Activated T-helper 1 cell treated with Interleukin-2 at 50 U/mL for 16 hours (primary cell): ENCODE measurements around the gene SLC38A6.

Source experiments
- DNase-seq: peaks from one replicate; pipeline ENCODE4 v3.0.0-alpha.2; 2020; ENCODE audit warnings: low read depth

The SLC38A6 gene

GRCh38 chr14:60981633-60982455, 799 bp downstream of the SLC38A6 start:
- no peak for DNase-seq

- DNase-seq = no peak
Observed at GRCh38 chr14:60984196-60984595, 3.2 kb downstream of the SLC38A6 start.

GRCh38 chr14:60986500-60986899, 5.5 kb downstream of the SLC38A6 start:
- DNase-seq = no peak

DNA sequence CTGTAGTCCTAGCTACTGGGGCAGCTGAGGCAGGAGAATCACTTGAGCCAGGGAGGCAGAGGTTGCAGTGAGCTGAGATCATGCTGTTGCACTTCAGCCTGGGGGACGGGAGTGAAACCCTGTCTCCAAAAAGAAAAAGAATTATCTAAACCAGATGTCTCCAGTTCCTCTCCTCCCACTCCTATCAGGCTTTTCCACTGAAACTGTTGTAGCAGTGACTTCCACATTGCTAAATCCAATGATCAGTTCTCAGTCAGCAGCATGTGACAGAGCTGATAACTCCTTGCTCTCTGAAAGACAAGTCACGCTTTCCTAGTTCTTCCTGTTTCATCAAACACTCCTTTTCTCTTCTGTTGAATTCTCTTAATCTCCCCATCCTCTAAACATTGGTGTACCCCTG, 8.6 kb downstream of the SLC38A6 start:
- no peak for DNase-seq

GRCh38 chr14:60998617-60999016, 17.6 kb downstream of the SLC38A6 start:
- DNase-seq = no peak

- DNase-seq = no peak
Observed at GRCh38 chr14:60999536-60999935, 18.5 kb downstream of the SLC38A6 start.

- no peak for DNase-seq
Observed at GRCh38 chr14:61003571-61003970, 22.5 kb downstream of the SLC38A6 start.

- DNase-seq = no peak
Observed at GRCh38 chr14:61019537-61019936, 38.5 kb downstream of the SLC38A6 start.

DNA sequence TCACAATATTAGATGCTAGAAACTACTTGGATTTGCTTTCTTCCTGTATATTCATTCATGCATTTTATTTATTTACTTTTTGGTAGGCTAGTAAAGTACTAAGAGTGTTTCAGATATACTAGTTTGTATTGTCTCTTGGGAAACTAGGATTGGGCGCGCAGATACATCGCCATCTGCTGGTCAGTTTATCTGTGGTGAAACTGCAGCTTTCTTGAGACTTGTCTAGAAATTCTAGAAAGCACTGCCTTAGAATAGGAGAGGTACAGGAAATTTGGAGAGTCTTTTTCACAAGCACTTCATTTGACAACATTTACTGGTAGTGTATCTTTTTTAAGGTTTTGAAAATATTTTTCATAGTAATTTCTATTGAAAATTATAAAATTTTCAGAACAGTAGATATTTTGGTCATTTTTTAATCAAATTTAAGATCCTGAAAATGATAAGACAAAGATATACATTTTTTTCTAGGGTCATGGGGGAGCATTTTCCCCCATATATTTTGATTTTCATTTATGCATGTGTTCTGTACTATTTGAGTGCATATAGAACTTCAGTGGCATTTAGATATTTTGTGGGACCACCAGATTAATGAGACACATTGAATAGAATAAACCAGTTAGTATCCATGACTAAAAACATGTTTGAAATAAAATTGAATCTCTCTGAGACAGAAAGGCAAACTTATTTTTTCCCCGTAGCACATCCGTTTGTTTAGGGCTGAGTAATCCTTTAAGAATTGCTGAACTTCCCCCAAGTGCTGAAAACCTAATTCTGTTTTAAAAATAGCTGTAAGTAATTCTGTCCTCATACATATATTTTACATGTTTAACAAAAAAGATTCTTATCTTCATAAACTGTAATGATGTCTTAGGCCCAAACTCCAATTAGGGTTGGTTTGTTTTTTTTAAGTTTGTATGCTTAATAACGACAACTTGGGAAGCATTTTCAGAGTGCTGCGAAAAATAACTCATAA, 44.5 kb downstream of the SLC38A6 start:
- peak; percentile 3 for DNase-seq

- DNase-seq = no peak
Observed at GRCh38 chr14:61026526-61026925, 45.5 kb downstream of the SLC38A6 start.

- DNase-seq = no peak
Observed at GRCh38 chr14:61031026-61031425, 50.0 kb downstream of the SLC38A6 start.

- DNase-seq = no peak
Observed at GRCh38 chr14:61033054-61033453, 52.0 kb downstream of the SLC38A6 start.

DNA sequence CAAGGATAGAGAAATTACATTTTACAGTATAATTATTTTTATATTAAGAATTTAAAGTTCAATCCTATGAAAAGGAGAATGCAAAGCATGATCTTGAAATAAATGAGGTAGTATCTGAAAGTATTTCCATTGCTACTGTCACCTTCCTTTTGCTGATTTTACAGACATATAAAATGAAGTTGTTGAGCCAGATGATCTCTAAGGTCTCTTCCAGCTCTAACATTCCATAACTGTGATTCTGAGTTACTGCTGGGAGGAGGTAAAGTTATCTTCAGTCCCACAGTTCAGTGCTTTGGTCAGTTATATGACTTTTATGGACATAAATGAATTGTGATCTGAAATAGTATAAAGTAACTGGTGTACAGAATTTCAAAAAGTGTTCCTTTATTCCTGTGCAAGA, 52.8 kb downstream of the SLC38A6 start:
- DNase-seq = no peak

- DNase-seq = no peak
Observed at GRCh38 chr14:61034416-61035120, 53.5 kb downstream of the SLC38A6 start.

- no peak for DNase-seq
Observed at GRCh38 chr14:61037215-61037614, 56.2 kb downstream of the SLC38A6 start.

GRCh38 chr14:61041704-61042103, 60.7 kb downstream of the SLC38A6 start:
- no peak for DNase-seq

- no peak for DNase-seq
Observed at GRCh38 chr14:61042220-61042619, 61.2 kb downstream of the SLC38A6 start.

- DNase-seq = no peak
Observed at GRCh38 chr14:61043506-61043905, 62.5 kb downstream of the SLC38A6 start.

- DNase-seq = no peak
Observed at GRCh38 chr14:61047021-61047420, 66.0 kb downstream of the SLC38A6 start.

DNA sequence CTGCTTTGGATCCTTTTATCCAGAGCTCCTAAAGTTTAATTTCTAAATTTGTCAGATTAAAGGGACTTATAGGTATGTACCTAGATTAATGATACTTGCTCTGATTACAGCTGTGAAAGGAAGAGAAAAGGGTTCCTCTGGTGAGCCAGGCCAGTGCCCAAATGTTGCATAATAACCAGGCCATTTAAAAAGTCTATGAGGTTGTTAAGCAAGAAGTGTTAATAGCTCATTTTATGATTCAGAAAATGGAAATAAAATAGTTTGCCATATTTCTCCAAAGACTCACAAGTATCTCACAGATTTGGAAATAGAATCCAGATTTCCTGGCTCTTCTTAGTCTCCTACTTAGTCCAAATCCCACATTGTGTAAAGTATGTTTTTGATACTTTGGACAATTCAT, 67.6 kb downstream of the SLC38A6 start:
- DNase-seq = no peak

- DNase-seq = no peak
Observed at GRCh38 chr14:61050417-61050816, 69.4 kb downstream of the SLC38A6 start.

DNA sequence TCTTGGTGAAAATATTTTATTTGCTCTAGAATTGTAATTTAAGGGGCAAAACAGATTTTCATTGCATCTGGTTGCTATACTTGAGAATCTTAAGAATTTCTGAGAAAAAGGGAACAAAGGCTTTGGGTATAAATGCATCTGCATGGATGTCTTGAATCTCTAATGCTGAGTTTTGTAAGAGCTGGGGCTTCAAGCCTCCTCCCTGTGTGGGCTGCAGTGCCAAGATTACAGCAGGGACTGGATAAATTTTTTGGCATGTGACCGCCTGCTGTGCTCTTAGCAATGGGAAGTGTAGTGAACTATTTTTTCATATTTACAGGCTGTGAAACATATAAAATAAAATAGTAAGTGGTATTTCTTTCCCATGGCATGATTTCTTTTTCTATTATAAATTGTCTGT, 70.0 kb downstream of the SLC38A6 start:
- no peak for DNase-seq
